ENCODE measurements around the gene BRAP. TPM values are rescaled to one million over a fixed set of nuclear protein-coding genes. Genes with fewer than 3 reads are reported as not detected.

The BRAP gene
- polyA plus RNA-seq, 12 donors: 12.8 to 21.0 (median 14.0) TPM; not detected in 1

Other genes with a start within 250 kb of the BRAP start
- 10 to 100 TPM in 11 of 12 donors, not detected in 1; 38.6 to 93.3 (median 53.1) TPM for gene ATXN2, start 86.6 kb downstream of the BRAP start, polyA plus RNA-seq (ENCODE audit: insufficient read length in 12 of 12)
- 10 to 100 TPM in 11 of 12 donors, not detected in 1; 12.7 to 37.3 (median 18.7) TPM for gene ACAD10, start 97 bp upstream of the BRAP start, polyA plus RNA-seq (ENCODE audit: insufficient read length in 12 of 12)
- 10 to 100 TPM in 11 of 12 donors, not detected in 1; 23.1 to 53.9 (median 34.5) TPM for gene ALDH2, start 81.0 kb upstream of the BRAP start, polyA plus RNA-seq (ENCODE audit: insufficient read length in 12 of 12)
- 10 to 100 TPM; 30.2 to 39.3 (median 32.7) TPM for gene MAPKAPK5, start 156.3 kb upstream of the BRAP start, polyA plus RNA-seq (ENCODE audit: insufficient read length in 12 of 12)